Osteocyte (in vitro differentiated cells): Measurements from ENCODE around the gene TRAF4. TPM values are rescaled to one million over a fixed set of nuclear protein-coding genes. Genes with fewer than 3 reads are reported as not detected.
"Not testable (repeated sequence)": the region's sequence is repeated elsewhere in the genome, so short reads cannot be mapped to it uniquely, and the experiment has no call there.

Source experiments
- DNase-seq: peaks from one replicate; pipeline ENCODE4 v3.0.0; 2021; ENCODE audit warnings: mixed read lengths; ENCODE audit not compliant: unreplicated experiment; ENCODE audit errors: extremely low spot score
- H3K27ac Mint-ChIP-seq: one replicate; pipeline ENCODE4 v1.8.0; 2021; ENCODE audit warnings: mild to moderate bottlenecking, mixed read lengths; ENCODE audit not compliant: unreplicated experiment
- H3K27me3 Mint-ChIP-seq: one replicate; pipeline ENCODE4 v1.8.0; 2021; ENCODE audit warnings: mixed read lengths; ENCODE audit not compliant: unreplicated experiment
- H3K36me3 Mint-ChIP-seq: one replicate; pipeline ENCODE4 v1.8.0; 2021; ENCODE audit warnings: mixed read lengths; ENCODE audit not compliant: unreplicated experiment
- H3K4me1 Mint-ChIP-seq: one replicate; pipeline ENCODE4 v1.8.0; 2021; ENCODE audit warnings: mixed read lengths; ENCODE audit not compliant: unreplicated experiment
- H3K4me3 Mint-ChIP-seq: one replicate; pipeline ENCODE4 v1.8.0; 2021; ENCODE audit warnings: mild to moderate bottlenecking, moderate library complexity, mixed read lengths; ENCODE audit not compliant: unreplicated experiment
- H3K9me3 Mint-ChIP-seq: one replicate; pipeline ENCODE4 v1.8.0; 2021; ENCODE audit warnings: mixed read lengths; ENCODE audit not compliant: unreplicated experiment
- total RNA-seq: library from RNA; stranded (reverse); gene quantifications from 2 replicates; pipeline ENCODE4 v1.2.1, GENCODE V29; 2021
- TF ChIP-seq, protein P1 (sequence below): fragments of 200-600 bp; sonication (generic); IDR thresholded peaks from 2 replicates; pipeline ENCODE4 v1.5.0; 2021; ENCODE audit warnings: antibody characterized with exemption, mild to moderate bottlenecking, moderate library complexity

TRAF4 gene
- total RNA-seq, 1 donor from 2014 or later: 95.5 TPM

- Mint-ChIP-seq H3K27ac (no peak overlapping the region), H3K4me3 (no peak overlapping the region), H3K27me3 (no peaks in the 10 kb centered on the region), H3K36me3 (peaks cover 2% of the 10 kb centered on the region), H3K4me1 (no peaks in the 10 kb centered on the region), H3K9me3 (no peaks in the 10 kb centered on the region)
- TF ChIP-seq, protein P1, sequence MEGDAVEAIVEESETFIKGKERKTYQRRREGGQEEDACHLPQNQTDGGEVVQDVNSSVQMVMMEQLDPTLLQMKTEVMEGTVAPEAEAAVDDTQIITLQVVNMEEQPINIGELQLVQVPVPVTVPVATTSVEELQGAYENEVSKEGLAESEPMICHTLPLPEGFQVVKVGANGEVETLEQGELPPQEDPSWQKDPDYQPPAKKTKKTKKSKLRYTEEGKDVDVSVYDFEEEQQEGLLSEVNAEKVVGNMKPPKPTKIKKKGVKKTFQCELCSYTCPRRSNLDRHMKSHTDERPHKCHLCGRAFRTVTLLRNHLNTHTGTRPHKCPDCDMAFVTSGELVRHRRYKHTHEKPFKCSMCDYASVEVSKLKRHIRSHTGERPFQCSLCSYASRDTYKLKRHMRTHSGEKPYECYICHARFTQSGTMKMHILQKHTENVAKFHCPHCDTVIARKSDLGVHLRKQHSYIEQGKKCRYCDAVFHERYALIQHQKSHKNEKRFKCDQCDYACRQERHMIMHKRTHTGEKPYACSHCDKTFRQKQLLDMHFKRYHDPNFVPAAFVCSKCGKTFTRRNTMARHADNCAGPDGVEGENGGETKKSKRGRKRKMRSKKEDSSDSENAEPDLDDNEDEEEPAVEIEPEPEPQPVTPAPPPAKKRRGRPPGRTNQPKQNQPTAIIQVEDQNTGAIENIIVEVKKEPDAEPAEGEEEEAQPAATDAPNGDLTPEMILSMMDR: no peak
- no peak for DNase-seq
Observed at GRCh38 chr17:28734712-28735241, 9.0 kb upstream of the TRAF4 start.

GRCh38 chr17:28735242-28735722 is 8.5 kb upstream of the TRAF4 start:
- H3K9me3 Mint-ChIP-seq: no peaks in the 10 kb centered on the region
- no peaks in the 10 kb centered on the region for H3K4me1 Mint-ChIP-seq
- H3K36me3 Mint-ChIP-seq: peaks cover 2% of the 10 kb centered on the region
- DNase-seq: no peak
- H3K27me3 Mint-ChIP-seq: no peaks in the 10 kb centered on the region
- H3K27ac Mint-ChIP-seq: no peak overlapping the region
- TF ChIP-seq, protein P1: no peak
- no peak overlapping the region for H3K4me3 Mint-ChIP-seq

DNA sequence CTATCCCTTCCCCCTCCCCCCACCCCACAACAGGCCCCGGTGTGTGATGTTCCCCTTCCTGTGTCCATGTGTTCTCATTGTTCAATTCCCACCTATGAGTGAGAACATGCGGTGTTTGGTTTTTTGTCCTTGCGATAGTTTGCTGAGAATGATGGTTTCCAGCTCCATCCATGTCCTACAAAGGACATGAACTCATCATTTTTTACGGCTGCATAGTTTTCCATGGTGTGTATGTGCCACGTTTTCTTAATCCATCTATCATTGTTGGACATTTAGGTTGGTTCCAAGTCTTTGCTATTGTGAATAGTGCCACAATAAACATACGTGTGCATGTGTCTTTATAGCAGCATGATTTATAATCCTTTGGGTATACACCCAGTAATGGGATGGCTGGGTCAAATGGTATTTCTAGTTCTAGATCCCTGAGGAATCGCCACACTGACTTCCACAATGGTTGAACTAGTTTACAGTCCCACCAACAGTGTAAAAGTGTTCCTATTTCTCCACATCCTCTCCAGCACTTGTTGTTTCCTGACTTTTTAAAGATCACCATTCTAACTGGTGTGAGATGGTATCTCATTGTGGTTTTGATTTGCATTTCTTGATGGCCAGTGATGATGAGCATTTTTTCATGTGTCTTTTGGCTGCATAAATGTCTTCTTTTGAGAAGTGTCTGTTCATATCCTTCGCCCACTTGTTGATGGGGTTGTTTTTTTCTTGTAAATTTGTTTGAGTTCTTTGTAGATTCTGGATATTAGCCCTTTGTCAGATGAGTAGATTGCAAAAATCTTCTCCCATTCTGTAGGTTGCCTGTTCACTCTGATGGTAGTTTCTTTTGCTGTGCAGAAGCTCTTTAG is 7.7 kb upstream of the TRAF4 start:
- not testable (repeated sequence) for H3K27me3 Mint-ChIP-seq, H3K4me3 Mint-ChIP-seq, DNase-seq, H3K27ac Mint-ChIP-seq, H3K36me3 Mint-ChIP-seq, H3K9me3 Mint-ChIP-seq, H3K4me1 Mint-ChIP-seq

DNA sequence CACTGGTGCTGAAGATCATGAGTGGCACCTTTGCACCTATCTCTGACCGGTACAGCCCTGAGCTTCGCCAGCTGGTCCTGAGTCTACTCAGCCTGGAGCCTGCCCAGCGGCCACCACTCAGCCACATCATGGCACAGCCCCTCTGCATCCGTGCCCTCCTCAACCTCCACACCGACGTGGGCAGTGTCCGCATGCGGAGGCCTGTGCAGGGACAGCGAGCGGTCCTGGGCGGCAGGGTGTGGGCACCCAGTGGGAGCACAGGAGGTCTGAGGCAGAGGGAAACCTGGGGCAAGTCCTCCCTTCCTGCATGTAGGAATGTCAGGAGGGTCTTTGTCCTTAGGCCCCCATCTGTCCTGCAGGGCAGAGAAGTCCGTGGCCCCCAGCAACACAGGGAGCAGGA is 6.5 kb upstream of the TRAF4 start:
- Mint-ChIP-seq H3K27me3 (no peaks in the 10 kb centered on the region), H3K27ac (no peak overlapping the region), H3K36me3 (peaks cover 2% of the 10 kb centered on the region), H3K4me1 (peaks cover 6% of the 10 kb centered on the region), H3K9me3 (no peaks in the 10 kb centered on the region), H3K4me3 (no peak overlapping the region)
- TF ChIP-seq, protein P1: no peak
- no peak for DNase-seq

DNA sequence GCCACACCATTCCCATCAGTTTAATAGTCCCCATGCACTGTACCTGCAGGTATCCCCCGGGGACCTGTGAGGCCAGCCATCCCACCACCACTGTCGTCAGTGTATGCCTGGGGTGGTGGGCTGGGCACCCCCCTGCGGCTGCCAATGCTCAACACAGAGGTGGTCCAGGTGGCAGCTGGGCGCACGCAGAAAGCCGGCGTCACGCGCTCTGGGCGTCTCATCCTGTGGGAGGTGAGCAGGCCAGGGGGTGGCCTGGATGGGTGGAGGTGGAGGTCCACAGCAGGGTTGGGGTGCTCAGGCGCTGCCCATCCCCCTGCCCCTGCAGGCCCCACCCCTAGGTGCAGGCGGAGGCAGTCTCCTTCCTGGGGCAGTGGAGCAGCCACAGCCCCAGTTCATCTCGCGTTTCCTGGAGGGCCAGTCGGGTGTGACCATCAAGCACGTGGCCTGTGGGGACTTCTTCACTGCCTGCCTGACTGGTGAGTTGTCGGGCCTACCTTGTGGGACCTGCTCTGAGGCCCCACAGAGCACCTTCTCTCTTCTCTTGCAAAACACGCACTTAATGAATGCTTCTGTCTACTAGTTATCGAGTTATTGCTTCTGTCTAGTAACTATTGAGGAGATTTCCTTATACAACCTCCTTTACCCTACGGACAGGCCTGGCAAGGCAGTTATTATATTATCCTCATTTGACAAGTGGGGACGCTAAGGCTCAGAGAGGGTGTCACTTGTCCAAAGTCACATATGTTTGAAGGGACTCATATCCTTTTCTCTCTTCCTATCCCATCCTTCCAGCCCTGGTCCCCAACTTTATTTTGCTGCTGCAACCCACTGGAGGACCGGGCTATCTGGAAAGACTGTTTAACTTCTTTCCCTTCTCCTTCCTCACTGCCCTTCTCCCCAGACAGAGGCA is 5.8 kb upstream of the TRAF4 start:
- Mint-ChIP-seq H3K36me3 (peaks cover 2% of the 10 kb centered on the region), H3K27me3 (no peaks in the 10 kb centered on the region), H3K4me1 (peaks cover 13% of the 10 kb centered on the region), H3K9me3 (no peaks in the 10 kb centered on the region), H3K4me3 (no peak overlapping the region), H3K27ac (no peak overlapping the region)
- TF ChIP-seq, protein P1: no peak
- DNase-seq: no peak
